KOPT-K1 (cell line): Measurements from ENCODE around the gene SLC12A6.
"Not testable (repeated sequence)": the region's sequence is repeated elsewhere in the genome, so short reads cannot be mapped to it uniquely, and the experiment has no call there.

ENCODE experiments used
- H3K27ac ChIP-seq: fragments of 200-600 bp; sonication (generic); 2 replicates; pipeline ENCODE4 v1.5.1; 2016; ENCODE audit warnings: antibody characterized with exemption, mild to moderate bottlenecking, low read depth, low read length; ENCODE audit not compliant: poor library complexity, severe bottlenecking
- H3K36me3 ChIP-seq: fragments of 200-600 bp; sonication (generic); 2 replicates; pipeline ENCODE4 v1.5.1; 2017; ENCODE audit warnings: antibody characterized with exemption, mild to moderate bottlenecking, low read length, moderate library complexity; ENCODE audit not compliant: insufficient read depth
- H3K9me3 ChIP-seq: fragments of 200-600 bp; sonication (generic); 2 replicates; pipeline ENCODE4 v1.5.1; 2017; ENCODE audit warnings: antibody characterized with exemption, low read length, mild to moderate bottlenecking; ENCODE audit not compliant: insufficient read depth, poor library complexity, severe bottlenecking

Gene SLC12A6

DNA sequence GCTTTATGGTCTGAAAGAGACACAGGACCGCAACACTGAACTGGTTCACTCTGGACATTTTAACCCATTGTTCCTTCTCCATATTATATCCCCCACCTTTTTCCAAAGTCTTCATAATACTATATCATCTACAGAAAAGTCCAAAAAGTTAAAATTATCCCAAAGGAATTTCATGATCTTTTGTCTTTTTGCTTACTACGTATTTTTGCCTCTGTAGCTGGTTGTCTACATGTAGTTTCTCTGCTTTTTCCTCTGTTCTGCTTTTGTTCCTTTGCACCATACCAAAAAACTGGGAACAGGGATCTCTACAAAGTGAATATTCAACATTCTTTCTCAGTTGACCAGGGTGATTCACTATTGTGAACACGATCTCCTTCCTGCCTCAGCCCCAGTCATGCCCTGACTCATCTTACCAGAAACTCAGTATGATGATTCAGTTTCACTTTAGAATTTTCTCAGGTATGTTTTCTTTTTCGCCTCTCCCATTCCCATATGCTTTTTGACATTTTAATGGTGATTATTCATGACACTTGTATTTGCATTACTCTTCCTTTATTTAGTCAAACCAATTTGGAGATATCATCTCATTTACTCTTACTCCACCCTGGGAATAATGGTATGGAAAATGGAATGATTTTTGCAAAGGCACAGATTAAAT lies 98.3 kb downstream of the SLC12A6 start:
- H3K27ac ChIP-seq = no peak overlapping the region
- H3K9me3 ChIP-seq = no peaks in the 10 kb centered on the region
- H3K36me3 ChIP-seq = peaks cover 92% of the 10 kb centered on the region

DNA sequence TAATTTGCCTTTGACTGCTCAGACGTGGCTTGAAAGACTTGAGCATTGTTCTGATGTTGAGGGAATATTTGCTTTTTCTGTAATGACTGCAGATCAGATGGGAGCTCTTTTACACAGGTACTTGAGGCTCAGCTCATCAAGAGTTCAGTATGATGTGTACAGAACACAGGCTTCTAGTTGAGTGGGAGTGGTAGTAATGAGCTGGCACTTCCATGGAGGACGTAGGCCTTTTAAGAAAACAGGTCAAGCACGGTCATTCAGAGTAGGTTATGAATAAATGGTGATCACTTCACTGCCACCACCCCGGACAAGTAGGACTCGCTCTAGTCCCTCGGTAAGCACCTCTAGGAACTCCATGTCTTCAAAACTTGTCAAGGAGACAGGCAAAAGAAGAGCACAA lies 104.0 kb downstream of the SLC12A6 start:
- no peak overlapping the region for H3K27ac ChIP-seq
- peaks cover 96% of the 10 kb centered on the region for H3K36me3 ChIP-seq
- no peaks in the 10 kb centered on the region for H3K9me3 ChIP-seq

GRCh38 chr15:34223904-34224596 lies 113.5 kb downstream of the SLC12A6 start:
- Histone ChIP-seq H3K36me3 (peaks cover 20% of the 10 kb centered on the region), H3K27ac (peak overlapping the region; percentile 65), H3K9me3 (no peaks in the 10 kb centered on the region)

DNA sequence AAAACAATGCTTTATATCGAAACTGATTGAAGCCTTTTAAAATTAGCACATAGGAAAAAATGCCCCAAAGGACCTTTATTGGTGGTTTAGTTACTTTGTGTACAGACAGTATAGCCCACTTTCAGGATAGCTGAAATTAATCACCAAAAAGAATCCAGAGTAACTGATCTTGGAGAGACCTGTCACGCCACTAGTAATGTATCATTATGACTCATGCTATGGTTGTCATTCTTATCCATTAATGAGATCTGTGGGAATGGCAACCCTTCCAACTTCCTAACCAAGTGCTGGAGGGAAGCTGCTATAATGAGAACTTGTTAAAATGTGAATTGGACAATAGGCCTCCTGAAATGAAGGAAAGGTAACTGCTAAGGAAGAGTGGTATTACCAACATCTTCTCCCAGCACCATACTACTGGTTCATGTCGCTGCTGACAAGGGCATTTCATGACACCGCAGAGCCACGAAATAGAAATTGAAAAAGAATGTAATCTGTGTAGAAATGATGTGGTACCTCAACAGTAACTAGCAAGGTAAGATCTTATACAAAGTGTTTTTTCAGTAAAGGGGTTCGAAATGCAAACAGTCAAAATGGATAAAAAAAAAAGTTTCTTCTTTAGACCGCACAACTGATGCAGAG lies 119.9 kb downstream of the SLC12A6 start:
- H3K36me3 ChIP-seq = no peaks in the 10 kb centered on the region
- no peak overlapping the region for H3K27ac ChIP-seq
- H3K9me3 ChIP-seq = no peaks in the 10 kb centered on the region

DNA sequence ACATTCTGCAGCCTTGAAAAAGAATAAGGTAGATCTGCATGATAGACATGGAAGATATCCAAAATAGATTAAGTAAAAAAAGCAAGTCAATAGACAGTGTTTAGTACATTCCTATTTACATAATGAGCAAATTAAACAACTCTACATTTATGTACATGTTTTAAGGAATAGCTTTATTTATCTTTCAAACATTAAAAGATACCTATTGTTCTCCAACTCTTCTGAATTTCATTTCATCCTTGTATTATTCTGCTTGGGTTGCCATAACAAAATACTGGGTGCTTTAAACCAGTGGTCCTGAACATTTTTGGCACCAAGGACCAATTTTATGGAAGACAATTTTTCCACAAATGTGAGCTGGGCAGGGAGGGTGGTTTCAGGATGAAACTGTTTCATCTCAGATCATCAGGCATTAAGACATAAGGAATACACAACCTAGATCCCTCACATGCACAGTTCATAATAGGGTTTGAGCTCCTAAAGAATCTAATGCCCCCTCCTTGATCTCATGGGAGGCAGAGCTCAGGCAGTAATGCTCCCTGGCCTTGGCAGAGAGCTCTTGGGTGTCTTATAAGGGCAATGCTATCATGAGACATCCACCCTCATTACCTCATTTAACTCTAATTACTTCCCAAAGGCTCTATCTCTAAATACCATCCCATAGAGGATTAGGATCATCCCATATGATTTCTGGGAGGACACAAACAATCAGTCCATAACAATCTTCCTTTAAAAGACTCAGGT lies 120.9 kb downstream of the SLC12A6 start:
- H3K9me3 ChIP-seq = no peaks in the 10 kb centered on the region

DNA sequence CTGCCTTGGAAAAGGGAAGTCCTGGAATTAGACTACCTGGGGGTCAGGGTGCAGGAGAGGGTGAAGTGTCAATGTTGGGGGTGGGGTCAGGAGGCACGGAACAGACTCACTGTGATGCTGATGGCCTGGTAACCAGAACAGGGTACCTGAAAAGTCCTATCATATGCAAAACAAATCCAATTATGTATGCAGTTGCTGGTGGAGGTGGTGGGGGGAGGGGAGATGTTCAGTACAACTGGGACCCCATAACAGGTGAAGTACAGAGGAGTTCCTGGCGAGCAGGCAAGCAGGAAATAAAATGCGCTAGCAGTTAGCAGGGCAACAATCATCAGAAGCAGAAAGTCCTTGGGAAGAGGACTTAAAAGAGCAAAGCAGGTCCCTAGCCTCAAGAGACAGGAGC lies 123.4 kb downstream of the SLC12A6 start:
- Histone ChIP-seq H3K9me3 (no peaks in the 10 kb centered on the region), H3K36me3 (no peaks in the 10 kb centered on the region), H3K27ac (no peak overlapping the region)

More for the DNA sequence above, 120.9 kb downstream of the SLC12A6 start:
- no peak overlapping the region for H3K27ac ChIP-seq
- no peaks in the 10 kb centered on the region for H3K36me3 ChIP-seq

DNA sequence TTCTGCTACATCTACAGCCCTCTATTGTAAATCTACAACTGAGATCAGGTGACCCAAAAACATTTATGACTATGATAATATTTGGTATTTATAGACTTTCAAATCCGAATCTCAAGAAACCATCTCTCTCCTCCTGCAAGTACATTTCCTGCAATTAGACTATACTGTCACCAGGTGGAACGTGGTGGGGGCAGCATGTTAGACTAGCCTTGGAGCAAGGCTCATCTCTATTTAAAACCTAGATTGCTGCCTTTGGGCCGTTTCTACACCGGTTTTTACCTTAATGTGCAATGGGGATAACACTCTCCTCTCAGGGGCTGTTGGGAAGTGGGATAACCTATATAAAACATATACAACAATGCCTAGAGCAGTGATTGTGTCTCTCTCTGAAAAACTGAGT lies 123.9 kb downstream of the SLC12A6 start:
- Histone ChIP-seq H3K36me3 (no peaks in the 10 kb centered on the region), H3K9me3 (no peaks in the 10 kb centered on the region), H3K27ac (no peak overlapping the region)

DNA sequence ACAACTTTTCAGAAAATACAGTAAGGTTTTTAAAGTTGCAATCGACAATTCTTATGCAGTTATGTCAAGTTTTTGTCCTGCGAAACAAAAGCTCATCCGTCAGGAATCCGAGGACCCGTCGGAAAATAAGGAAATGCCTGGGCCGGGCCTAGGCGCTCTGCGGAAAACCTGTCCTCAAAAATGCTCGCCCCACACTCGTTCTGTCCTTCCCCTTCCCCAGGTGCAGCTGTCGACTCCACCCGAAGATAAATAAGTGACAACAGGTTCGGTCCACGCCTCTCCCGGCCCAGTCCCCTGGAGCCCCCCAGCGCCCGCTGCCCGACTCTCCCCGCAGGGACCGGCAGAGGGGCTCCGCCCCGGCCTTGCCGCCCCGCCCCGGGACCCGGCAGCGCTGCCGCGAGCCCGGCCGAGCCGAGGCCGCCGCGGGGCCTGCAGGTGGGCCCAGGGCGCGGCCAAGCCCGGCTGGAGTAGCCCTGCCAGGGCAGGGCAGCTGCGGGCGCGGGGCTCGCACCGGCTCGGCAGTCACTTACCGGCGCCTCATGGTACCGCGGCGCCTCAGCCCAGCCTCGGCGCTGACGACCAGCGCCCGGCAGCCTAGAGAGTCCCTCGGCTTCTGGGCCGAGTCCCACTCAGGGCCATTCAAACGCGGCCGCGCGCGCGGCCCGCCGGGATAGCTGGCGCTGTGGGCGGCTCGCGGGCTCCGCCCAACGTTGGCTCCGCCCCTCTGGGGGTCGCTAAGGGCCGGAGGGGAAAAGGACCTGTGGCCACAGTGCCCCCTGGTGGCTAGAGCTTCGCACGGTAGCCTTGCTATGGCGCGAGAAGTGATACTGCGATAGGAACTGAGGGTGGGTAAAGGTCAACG lies 127.9 kb downstream of the SLC12A6 start, which contains the start of gene KATNBL1:
Gene KATNBL1 (minus strand): TSS at position 676 of the 862 bp plus-strand sequence. CDS start 46,420 bp downstream, outside the sequence.
- H3K9me3 ChIP-seq = no peaks in the 10 kb centered on the region
- H3K36me3 ChIP-seq = peaks cover 21% of the 10 kb centered on the region; the same call in 1 of the 2 replicates
- peak within 1 kb of the TSS; percentile 71 for H3K27ac ChIP-seq

DNA sequence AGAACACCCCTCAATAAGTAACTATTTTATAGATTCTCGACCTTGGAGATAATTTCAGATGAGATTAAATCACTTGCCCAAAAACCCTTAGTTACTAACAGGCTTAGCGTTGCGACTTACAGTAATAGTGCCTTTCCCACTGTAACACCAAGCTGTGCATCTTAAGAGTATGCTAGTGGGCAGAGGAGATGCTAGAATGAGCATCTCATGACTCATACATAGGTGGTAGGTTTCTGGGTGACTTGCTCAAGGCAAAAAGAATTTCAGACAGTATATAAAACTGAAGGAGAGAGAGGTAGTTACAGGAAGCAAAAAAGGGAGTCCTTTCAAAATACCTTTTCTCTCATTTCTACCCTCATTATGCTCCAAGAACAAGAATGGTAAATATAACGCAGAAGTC lies 131.6 kb downstream of the SLC12A6 start:
- no peaks in the 10 kb centered on the region for H3K9me3 ChIP-seq
- H3K36me3 ChIP-seq = peaks cover 24% of the 10 kb centered on the region; the same call in 1 of the 2 replicates
- H3K27ac ChIP-seq = no peak overlapping the region

- Histone ChIP-seq H3K9me3 (no peaks in the 10 kb centered on the region), H3K27ac (no peak overlapping the region), H3K36me3 (peaks cover 40% of the 10 kb centered on the region)
These were observed 133.6 kb downstream of the SLC12A6 start for GRCh38 chr15:34203936-34204335.

- H3K36me3 ChIP-seq = peaks cover 43% of the 10 kb centered on the region
- no peaks in the 10 kb centered on the region for H3K9me3 ChIP-seq
- H3K27ac ChIP-seq = no peak overlapping the region
These were observed 134.3 kb downstream of the SLC12A6 start for GRCh38 chr15:34203305-34203704.

- not testable (repeated sequence) for H3K27ac ChIP-seq, H3K9me3 ChIP-seq
- H3K36me3 ChIP-seq = peaks cover 10% of the 10 kb centered on the region
These were observed 144.3 kb downstream of the SLC12A6 start for GRCh38 chr15:34193272-34193671.

DNA sequence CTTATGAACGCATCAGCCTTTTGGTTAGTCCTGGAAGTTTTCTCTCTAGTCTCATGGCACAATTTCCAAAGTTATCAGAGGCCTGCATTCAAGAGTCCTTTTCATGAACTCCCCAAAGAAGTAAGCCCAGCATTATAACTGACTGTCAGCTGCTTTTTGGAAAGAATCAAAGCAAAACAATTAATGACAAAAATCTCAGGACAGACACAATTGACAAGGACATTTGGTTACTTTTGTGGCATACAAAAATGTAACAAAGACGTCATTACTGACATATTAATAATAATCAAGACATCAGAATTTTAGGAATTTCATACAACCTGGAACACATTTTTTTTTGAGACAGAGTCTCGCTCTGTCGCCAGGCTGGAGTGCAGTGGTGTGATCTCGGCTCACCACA lies 148.9 kb downstream of the SLC12A6 start:
- Histone ChIP-seq H3K36me3 (peaks cover 16% of the 10 kb centered on the region), H3K27ac (no peak overlapping the region), H3K9me3 (peaks cover 36% of the 10 kb centered on the region)

GRCh38 chr15:34185666-34186065 lies 151.9 kb downstream of the SLC12A6 start:
- H3K36me3 ChIP-seq = peaks cover 16% of the 10 kb centered on the region

More at GRCh38 chr15:34185666-34186065, 151.9 kb downstream of the SLC12A6 start:
- peaks cover 36% of the 10 kb centered on the region for H3K9me3 ChIP-seq
- H3K27ac ChIP-seq = no peak overlapping the region
